Rectal smooth muscle tissue (tissue), 1 donor: ENCODE results near the gene CDH13.

Experiments
- H3K27ac ChIP-seq: one replicate; pipeline ENCODE4 v1.7.0; 2013; ENCODE audit warnings: low read depth, low read length, inconsistent platforms
- H3K27me3 ChIP-seq: one replicate; pipeline ENCODE4 v1.7.0; 2013; ENCODE audit warnings: low read length; ENCODE audit not compliant: control insufficient read depth, insufficient read depth
- H3K36me3 ChIP-seq: one replicate; pipeline ENCODE4 v1.7.0; 2013; ENCODE audit warnings: low read length; ENCODE audit not compliant: control insufficient read depth, insufficient read depth
- H3K4me1 ChIP-seq: one replicate; pipeline ENCODE4 v1.7.0; 2013; ENCODE audit warnings: low read length; ENCODE audit not compliant: control insufficient read depth, insufficient read depth
- H3K4me3 ChIP-seq: one replicate; pipeline ENCODE4 v1.7.0; 2013; ENCODE audit warnings: low read length
- H3K9ac ChIP-seq: one replicate; pipeline ENCODE4 v1.7.0; 2013; ENCODE audit warnings: low read length

CDH13 gene

GRCh38 chr16:82744958-82745357 is 118.2 kb downstream of the CDH13 start:
- Histone ChIP-seq H3K36me3 (no peaks in the 10 kb centered on the region), H3K27me3 (no peaks in the 10 kb centered on the region)

DNA sequence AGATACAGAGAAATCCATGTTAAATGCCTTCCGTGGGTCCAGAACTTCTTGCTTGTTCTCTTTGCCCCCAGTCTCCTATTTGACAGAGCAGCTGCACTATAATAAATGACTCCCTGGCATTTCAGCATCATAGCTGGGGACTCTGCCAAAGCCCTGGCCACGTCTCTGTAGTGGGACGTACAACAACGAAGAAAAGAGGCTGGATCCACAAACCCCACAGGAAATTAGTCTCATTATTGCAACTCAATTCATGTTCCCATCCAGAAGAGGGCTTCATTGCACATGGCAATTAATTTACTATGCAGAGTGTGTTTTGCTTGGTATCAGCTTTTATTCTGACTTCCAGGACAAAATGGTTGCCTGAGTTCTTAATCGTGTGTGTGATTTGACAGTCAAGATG is 121.3 kb downstream of the CDH13 start:
- H3K9ac ChIP-seq = no peak overlapping the region
- no peaks in the 10 kb centered on the region for H3K36me3 ChIP-seq
- H3K4me1 ChIP-seq = no peaks in the 10 kb centered on the region
- no peak overlapping the region for H3K4me3 ChIP-seq
- H3K27me3 ChIP-seq = no peaks in the 10 kb centered on the region
- no peak overlapping the region for H3K27ac ChIP-seq

More at GRCh38 chr16:82744958-82745357, 118.2 kb downstream of the CDH13 start:
- H3K9ac ChIP-seq = no peak overlapping the region
- H3K4me1 ChIP-seq = no peaks in the 10 kb centered on the region
- H3K27ac ChIP-seq = no peak overlapping the region
- no peak overlapping the region for H3K4me3 ChIP-seq

DNA sequence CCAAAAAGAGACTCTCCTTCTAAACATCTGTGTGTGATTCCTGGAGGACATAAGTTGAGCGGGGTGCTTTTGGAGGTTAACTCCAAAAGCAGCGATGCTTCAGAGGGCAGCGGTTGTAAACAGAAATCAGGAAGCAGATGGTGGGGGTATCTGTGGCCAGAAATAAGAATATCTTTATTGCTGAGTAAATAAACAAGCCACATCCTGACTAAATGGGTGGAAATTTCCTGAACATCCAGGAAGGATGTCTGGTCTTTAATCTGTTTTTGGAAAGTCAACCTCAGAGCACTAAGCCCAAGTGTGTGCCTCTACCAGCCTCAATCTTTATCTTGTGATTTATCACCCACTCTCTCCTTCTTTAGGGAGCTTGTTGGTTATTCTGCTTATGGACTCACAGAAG is 123.3 kb downstream of the CDH13 start:
- no peaks in the 10 kb centered on the region for H3K36me3 ChIP-seq
- H3K27me3 ChIP-seq = no peaks in the 10 kb centered on the region
- H3K27ac ChIP-seq = no peak overlapping the region
- H3K4me1 ChIP-seq = no peaks in the 10 kb centered on the region
- H3K4me3 ChIP-seq = no peak overlapping the region
- no peak overlapping the region for H3K9ac ChIP-seq

DNA sequence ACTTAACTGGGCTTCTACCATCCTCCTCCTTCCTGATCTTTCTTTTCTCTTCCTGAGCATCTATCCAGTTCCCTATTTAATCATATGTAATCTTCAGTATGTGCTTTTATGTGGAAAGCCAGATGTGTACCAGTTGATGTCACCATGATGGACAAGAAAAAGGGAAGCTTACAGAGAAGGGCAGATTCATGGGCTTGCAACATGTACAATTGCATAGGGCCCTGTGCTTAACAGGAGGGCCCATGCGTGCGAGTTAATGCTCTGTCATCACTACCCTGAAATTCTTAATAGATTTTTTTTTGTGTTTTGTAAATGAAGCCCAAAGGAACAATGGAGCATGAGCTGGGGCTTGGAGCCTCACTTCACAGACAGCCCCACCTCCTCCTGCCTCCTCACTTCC is 124.3 kb downstream of the CDH13 start:
- Histone ChIP-seq H3K27me3 (no peaks in the 10 kb centered on the region), H3K4me3 (no peak overlapping the region)

DNA sequence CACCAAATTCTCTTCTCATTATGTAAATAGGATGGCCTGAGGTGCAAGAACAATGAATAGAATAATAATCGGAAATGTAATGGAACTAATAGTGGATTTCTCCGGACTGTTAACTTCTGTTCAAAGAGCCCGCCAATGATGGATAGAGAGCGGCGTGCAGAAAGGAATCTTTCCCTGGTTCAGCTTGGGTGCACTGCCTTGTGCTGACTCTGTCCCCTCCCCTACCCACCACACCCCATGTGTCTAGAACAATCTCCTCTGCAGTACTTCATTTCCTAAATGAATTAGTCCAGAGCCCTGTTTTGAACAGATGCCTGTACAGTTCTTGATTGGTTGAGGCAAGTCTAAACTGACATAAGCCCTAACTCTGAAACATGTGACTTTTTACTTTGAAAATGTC is 125.4 kb downstream of the CDH13 start:
- Histone ChIP-seq H3K27ac (no peak overlapping the region), H3K9ac (no peak overlapping the region), H3K4me3 (no peak overlapping the region), H3K4me1 (no peaks in the 10 kb centered on the region), H3K36me3 (no peaks in the 10 kb centered on the region), H3K27me3 (no peaks in the 10 kb centered on the region)

More for the DNA sequence above, 124.3 kb downstream of the CDH13 start:
- no peak overlapping the region for H3K27ac ChIP-seq
- no peaks in the 10 kb centered on the region for H3K4me1 ChIP-seq
- H3K36me3 ChIP-seq = no peaks in the 10 kb centered on the region
- no peak overlapping the region for H3K9ac ChIP-seq

DNA sequence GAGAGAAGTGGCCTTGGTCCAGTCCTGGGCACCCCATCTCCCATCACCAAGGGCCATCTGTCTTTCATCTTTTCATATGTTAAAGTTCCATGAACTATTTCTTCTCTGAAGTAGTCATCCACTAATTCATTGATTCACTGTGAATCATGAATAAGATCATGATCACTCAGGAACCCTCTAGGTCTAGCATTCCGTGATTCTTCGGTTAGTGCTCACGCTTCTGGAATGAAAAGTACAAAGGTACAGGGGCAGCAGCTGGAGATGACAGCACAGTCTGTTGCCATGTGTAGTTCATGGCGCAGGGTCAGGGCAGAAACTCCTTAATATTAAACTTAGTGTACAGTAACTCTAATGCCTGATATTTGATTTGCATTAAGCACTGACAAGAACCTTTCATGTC is 127.1 kb downstream of the CDH13 start:
- Histone ChIP-seq H3K4me1 (no peaks in the 10 kb centered on the region), H3K36me3 (no peaks in the 10 kb centered on the region), H3K27ac (no peak overlapping the region), H3K27me3 (no peaks in the 10 kb centered on the region), H3K9ac (no peak overlapping the region), H3K4me3 (no peak overlapping the region)

DNA sequence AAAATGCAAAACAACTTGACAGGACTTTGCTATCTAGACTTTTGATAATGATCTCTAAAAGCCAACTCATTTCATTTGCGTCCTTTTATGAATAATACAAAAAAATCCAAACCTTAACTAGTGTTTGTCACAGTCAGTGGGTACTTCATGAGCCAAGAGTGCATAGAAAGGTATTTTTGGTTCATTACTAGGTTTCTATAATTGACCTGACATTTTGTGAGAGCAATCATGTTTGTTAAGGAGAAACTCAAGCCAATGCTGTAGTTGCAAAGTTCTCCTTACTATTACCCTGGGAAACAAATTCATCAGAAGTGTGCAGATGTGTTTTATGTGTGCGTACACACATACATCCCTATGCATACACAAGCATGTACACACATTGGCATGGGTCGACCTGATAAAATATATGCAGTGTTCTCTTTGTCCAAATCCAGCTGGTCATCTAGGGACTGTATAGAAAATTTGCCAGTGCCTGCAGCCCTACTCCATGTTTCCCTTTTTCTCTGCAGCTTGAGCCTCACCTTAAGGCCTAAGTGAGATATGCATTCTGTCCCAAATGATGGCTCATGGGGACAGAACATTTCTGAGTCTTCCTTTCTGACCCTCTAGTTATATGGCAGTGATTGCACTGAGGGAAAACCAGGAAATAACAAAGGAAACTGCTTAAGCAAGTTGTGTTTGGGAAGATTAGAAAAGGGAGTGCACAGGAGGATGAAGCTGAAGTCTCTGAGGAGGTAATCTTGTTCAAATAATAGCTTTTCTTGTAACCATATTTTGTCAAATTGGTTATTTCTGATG is 128.1 kb downstream of the CDH13 start:
- Histone ChIP-seq H3K9ac (no peak overlapping the region), H3K4me1 (no peaks in the 10 kb centered on the region)

DNA sequence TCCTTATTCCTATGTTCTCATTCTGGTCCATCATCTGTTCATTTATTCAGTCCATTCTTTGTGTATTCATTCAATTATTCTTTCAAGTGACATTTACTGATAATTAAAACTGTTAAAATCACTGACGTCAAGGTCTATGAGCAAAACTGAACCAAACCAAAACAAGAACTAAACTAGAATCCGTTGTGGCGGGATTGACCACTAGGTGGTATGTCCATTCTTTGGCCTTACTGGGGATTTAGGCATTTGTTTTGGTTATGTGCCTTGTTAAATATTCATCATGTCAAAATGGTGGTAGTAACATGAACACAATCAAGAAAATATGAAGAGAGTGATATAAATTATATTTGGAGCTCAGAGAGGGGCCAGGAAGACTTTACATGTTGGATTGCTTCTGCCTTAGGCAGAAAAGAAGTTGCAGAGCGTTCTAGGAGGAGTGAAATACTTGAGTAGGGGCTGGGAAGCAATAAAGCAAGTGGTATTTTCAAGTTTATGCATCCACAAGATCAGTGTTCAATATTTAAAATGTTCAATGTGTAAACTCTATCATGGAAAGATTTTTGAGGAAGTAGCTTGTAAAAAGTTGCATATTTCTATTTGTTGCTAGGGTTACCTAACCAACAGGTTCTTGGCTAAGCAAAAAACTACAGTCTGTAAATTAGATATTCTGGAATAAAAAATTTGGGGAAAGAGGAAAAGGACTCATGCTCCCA is 129.0 kb downstream of the CDH13 start:
- Histone ChIP-seq H3K27ac (no peak overlapping the region), H3K4me1 (no peaks in the 10 kb centered on the region), H3K27me3 (no peaks in the 10 kb centered on the region), H3K4me3 (no peak overlapping the region), H3K9ac (no peak overlapping the region), H3K36me3 (no peaks in the 10 kb centered on the region)

More for the DNA sequence above, 128.1 kb downstream of the CDH13 start:
- Histone ChIP-seq H3K27me3 (no peaks in the 10 kb centered on the region), H3K36me3 (no peaks in the 10 kb centered on the region), H3K27ac (no peak overlapping the region), H3K4me3 (no peak overlapping the region)

DNA sequence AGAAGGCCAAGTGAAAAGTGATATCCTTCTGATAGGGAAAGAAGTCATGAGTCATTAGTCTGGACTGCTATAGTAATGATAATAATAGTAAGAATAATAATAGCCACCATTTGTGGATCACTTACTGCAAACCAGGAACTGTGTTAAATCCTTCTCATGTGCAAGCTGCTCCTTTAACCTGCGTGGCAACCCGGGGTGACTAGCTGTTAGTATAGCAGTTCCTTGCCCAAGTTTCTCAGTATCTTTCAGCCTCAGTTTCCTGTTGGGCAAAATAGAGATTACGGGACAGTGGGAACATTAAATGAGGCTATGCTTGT is 129.5 kb downstream of the CDH13 start:
- Histone ChIP-seq H3K27me3 (no peaks in the 10 kb centered on the region), H3K4me3 (no peak overlapping the region), H3K9ac (no peak overlapping the region), H3K36me3 (no peaks in the 10 kb centered on the region), H3K27ac (no peak overlapping the region), H3K4me1 (peaks cover under 1% of the 10 kb centered on the region)

DNA sequence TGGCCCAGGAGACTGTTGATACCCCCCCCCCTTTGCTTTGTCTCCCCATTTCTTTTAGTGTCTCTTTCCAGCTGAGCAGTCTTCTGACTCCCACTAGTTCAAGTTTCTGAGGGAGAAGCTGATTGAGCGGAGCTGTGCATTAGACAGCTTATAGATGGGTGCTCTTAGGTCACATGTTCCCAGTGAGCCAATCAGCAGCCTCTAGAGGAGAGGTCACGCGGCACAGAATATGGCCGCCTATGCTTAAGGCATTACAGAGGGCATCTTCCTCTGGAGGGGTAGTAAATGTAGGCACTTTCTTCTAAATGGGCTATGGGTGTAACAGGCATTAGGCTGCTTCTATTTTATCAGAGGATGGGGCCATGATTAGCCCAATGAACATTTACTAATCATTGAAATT is 131.6 kb downstream of the CDH13 start:
- no peaks in the 10 kb centered on the region for H3K27me3 ChIP-seq
- no peak overlapping the region for H3K9ac ChIP-seq
- no peak overlapping the region for H3K27ac ChIP-seq

DNA sequence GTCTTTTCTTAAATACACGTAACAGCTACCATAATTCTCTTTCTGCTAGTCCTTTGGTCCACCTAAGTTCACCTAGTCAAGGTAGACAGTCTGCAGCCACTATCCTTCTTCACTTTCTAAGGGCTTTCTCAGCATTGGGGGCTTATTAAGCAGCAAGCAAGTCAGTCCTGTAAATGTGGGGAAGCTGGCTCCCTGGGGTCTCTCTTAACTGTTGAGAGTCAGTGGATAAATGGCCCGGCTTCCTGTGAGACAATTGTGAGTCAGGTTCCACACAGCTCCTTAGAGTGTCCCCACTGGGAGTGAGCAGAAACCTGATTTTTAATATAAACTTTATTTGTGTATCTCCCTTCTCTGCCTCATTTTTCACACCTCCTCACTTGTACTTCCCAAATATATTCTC is 132.1 kb downstream of the CDH13 start:
- no peak overlapping the region for H3K9ac ChIP-seq
- H3K27ac ChIP-seq = no peak overlapping the region
- no peak overlapping the region for H3K4me3 ChIP-seq
- H3K36me3 ChIP-seq = no peaks in the 10 kb centered on the region
- H3K4me1 ChIP-seq = peaks cover 3% of the 10 kb centered on the region
- H3K27me3 ChIP-seq = no peaks in the 10 kb centered on the region

More for the DNA sequence above, 131.6 kb downstream of the CDH13 start:
- H3K4me3 ChIP-seq = no peak overlapping the region
- no peaks in the 10 kb centered on the region for H3K36me3 ChIP-seq
- H3K4me1 ChIP-seq = peaks cover 3% of the 10 kb centered on the region

- no peak overlapping the region for H3K4me3 ChIP-seq
- peaks cover 3% of the 10 kb centered on the region for H3K4me1 ChIP-seq
- H3K36me3 ChIP-seq = no peaks in the 10 kb centered on the region
- H3K27ac ChIP-seq = no peak overlapping the region
- no peaks in the 10 kb centered on the region for H3K27me3 ChIP-seq
- H3K9ac ChIP-seq = no peak overlapping the region
These were observed 134.5 kb downstream of the CDH13 start for GRCh38 chr16:82761236-82761635.

DNA sequence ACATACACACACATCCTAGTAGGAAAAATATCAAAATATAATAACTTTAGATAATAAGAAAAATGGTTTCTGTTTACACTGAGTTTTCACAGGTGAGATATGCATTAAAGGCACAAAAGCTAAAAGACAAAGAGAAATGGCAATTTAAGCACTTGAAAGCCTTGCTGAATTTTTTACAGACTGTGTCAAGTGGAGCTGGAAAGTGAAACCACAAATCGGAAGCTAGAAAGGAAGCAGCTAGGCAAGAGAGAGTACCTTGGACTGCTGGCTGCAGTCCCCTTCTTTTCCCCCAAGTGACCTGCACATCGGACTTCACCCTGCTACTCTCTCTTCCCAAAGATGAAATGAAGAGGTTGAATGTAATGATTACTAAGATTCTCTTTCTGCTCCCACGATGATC is 135.1 kb downstream of the CDH13 start:
- H3K9ac ChIP-seq = no peak overlapping the region
- no peak overlapping the region for H3K27ac ChIP-seq
- no peak overlapping the region for H3K4me3 ChIP-seq
- H3K4me1 ChIP-seq = peaks cover 3% of the 10 kb centered on the region
- H3K27me3 ChIP-seq = no peaks in the 10 kb centered on the region
- H3K36me3 ChIP-seq = no peaks in the 10 kb centered on the region
